ACC112 (cell line): Measurements from ENCODE around the gene FIBCD1.

Source experiments
- H2AFZ ChIP-seq: fragments of 200-600 bp; sonication (generic); one replicate; pipeline ENCODE4 v1.6.0; 2017; ENCODE audit warnings: antibody characterized with exemption, low read length; ENCODE audit not compliant: unreplicated experiment
- H3K27ac ChIP-seq: fragments of 200-600 bp; sonication (generic); 2 replicates; pipeline ENCODE4 v1.5.1; 2014; ENCODE audit warnings: low read depth, mild to moderate bottlenecking, antibody characterized with exemption, low read length, moderate library complexity
- H3K27me3 ChIP-seq: fragments of 200-600 bp; sonication (generic); 2 replicates; pipeline ENCODE4 v1.6.1; 2014; ENCODE audit warnings: mild to moderate bottlenecking, antibody characterized with exemption, low read length, moderate library complexity, mixed read lengths; ENCODE audit not compliant: insufficient read depth
- H3K36me3 ChIP-seq: fragments of 200-600 bp; sonication (generic); 2 replicates; pipeline ENCODE4 v1.6.1; 2016; ENCODE audit warnings: mild to moderate bottlenecking, antibody characterized with exemption, low read length, moderate library complexity, mixed read lengths; ENCODE audit not compliant: insufficient read depth
- H3K4me1 ChIP-seq: fragments of 200-600 bp; sonication (generic); one replicate; pipeline ENCODE4 v1.6.1; 2016; ENCODE audit warnings: low read length, mixed read lengths; ENCODE audit not compliant: insufficient read depth, unreplicated experiment, control insufficient read depth
- H3K4me3 ChIP-seq: fragments of 200-600 bp; sonication (generic); 2 replicates; pipeline ENCODE4 v1.5.1; 2014; ENCODE audit warnings: mild to moderate bottlenecking, low read depth, low read length
- H3K79me2 ChIP-seq: fragments of 200-600 bp; sonication (generic); one replicate; pipeline ENCODE4 v1.6.0; 2016; ENCODE audit warnings: low read length; ENCODE audit not compliant: control insufficient read depth, unreplicated experiment, insufficient read depth

The FIBCD1 gene

GRCh38 chr9:130927995-130928900, 10.8 kb downstream of the FIBCD1 start:
- H3K4me1 ChIP-seq = peaks cover 22% of the 10 kb centered on the region
- H3K27me3 ChIP-seq = no peaks in the 10 kb centered on the region

GRCh38 chr9:130927338-130927737, 11.7 kb downstream of the FIBCD1 start:
- no peak overlapping the region for H3K27ac ChIP-seq
- H3K36me3 ChIP-seq = no peaks in the 10 kb centered on the region
- H3K27me3 ChIP-seq = 0 out of 2 replicates have a peak, but pooled peaks cover 4% of the 10 kb centered on the region

More at GRCh38 chr9:130927995-130928900, 10.8 kb downstream of the FIBCD1 start:
- no peak overlapping the region for H3K27ac ChIP-seq
- no peaks in the 10 kb centered on the region for H3K36me3 ChIP-seq
- no peak overlapping the region for H3K4me3 ChIP-seq
- H2AFZ ChIP-seq = no peak overlapping the region
- no peaks in the 10 kb centered on the region for H3K79me2 ChIP-seq

GRCh38 chr9:130925050-130925678, 13.9 kb downstream of the FIBCD1 start:
- Histone ChIP-seq H3K4me3 (no peak overlapping the region), H2AFZ (no peak overlapping the region), H3K27ac (no peak overlapping the region), H3K27me3 (0 out of 2 replicates have a peak, but pooled peaks cover 4% of the 10 kb centered on the region), H3K4me1 (peaks cover 13% of the 10 kb centered on the region), H3K36me3 (no peaks in the 10 kb centered on the region), H3K79me2 (no peaks in the 10 kb centered on the region)

More at GRCh38 chr9:130927338-130927737, 11.7 kb downstream of the FIBCD1 start:
- H3K4me3 ChIP-seq = no peak overlapping the region
- no peaks in the 10 kb centered on the region for H3K79me2 ChIP-seq
- H3K4me1 ChIP-seq = peaks cover 13% of the 10 kb centered on the region
- H2AFZ ChIP-seq = no peak overlapping the region

- no peak overlapping the region for H3K27ac ChIP-seq
- H3K36me3 ChIP-seq = no peaks in the 10 kb centered on the region
- no peak overlapping the region for H3K4me3 ChIP-seq
- H3K79me2 ChIP-seq = no peaks in the 10 kb centered on the region
- H3K4me1 ChIP-seq = peaks cover 13% of the 10 kb centered on the region
- H3K27me3 ChIP-seq = 0 out of 2 replicates have a peak, but pooled peaks cover 4% of the 10 kb centered on the region
- no peak overlapping the region for H2AFZ ChIP-seq
These were observed 14.6 kb downstream of the FIBCD1 start for GRCh38 chr9:130924448-130924788.

- H3K36me3 ChIP-seq = no peaks in the 10 kb centered on the region
- 0 out of 2 replicates have a peak, but pooled peaks cover 4% of the 10 kb centered on the region for H3K27me3 ChIP-seq
These were observed 15.2 kb downstream of the FIBCD1 start for GRCh38 chr9:130923611-130924447.

GRCh38 chr9:130922893-130923610, 16.0 kb downstream of the FIBCD1 start:
- Histone ChIP-seq H3K27me3 (0 out of 2 replicates have a peak, but pooled peaks cover 8% of the 10 kb centered on the region), H3K27ac (no peak overlapping the region), H2AFZ (no peak overlapping the region), H3K79me2 (no peaks in the 10 kb centered on the region), H3K36me3 (no peaks in the 10 kb centered on the region), H3K4me1 (peaks cover 4% of the 10 kb centered on the region), H3K4me3 (no peak overlapping the region)

More at GRCh38 chr9:130923611-130924447, 15.2 kb downstream of the FIBCD1 start:
- Histone ChIP-seq H3K4me3 (no peak overlapping the region), H2AFZ (no peak overlapping the region), H3K4me1 (peaks cover 12% of the 10 kb centered on the region), H3K27ac (no peak overlapping the region), H3K79me2 (no peaks in the 10 kb centered on the region)

GRCh38 chr9:130921989-130922892, 16.8 kb downstream of the FIBCD1 start:
- no peak overlapping the region for H3K27ac ChIP-seq
- no peak overlapping the region for H3K4me3 ChIP-seq
- no peaks in the 10 kb centered on the region for H3K79me2 ChIP-seq
- H3K27me3 ChIP-seq = 0 out of 2 replicates have a peak, but pooled peaks cover 9% of the 10 kb centered on the region
- H3K4me1 ChIP-seq = no peaks in the 10 kb centered on the region
- no peak overlapping the region for H2AFZ ChIP-seq
- no peaks in the 10 kb centered on the region for H3K36me3 ChIP-seq

- no peak overlapping the region for H3K27ac ChIP-seq
- H3K27me3 ChIP-seq = 0 out of 2 replicates have a peak, but pooled peaks cover 9% of the 10 kb centered on the region
- H3K4me1 ChIP-seq = no peaks in the 10 kb centered on the region
- no peak overlapping the region for H3K4me3 ChIP-seq
- no peak overlapping the region for H2AFZ ChIP-seq
- H3K79me2 ChIP-seq = no peaks in the 10 kb centered on the region
- no peaks in the 10 kb centered on the region for H3K36me3 ChIP-seq
These were observed 17.6 kb downstream of the FIBCD1 start for GRCh38 chr9:130921300-130921988.

- Histone ChIP-seq H3K36me3 (no peaks in the 10 kb centered on the region), H3K27me3 (0 out of 2 replicates have a peak, but pooled peaks cover 9% of the 10 kb centered on the region), H2AFZ (no peak overlapping the region), H3K4me3 (no peak overlapping the region), H3K4me1 (no peaks in the 10 kb centered on the region), H3K79me2 (no peaks in the 10 kb centered on the region), H3K27ac (no peak overlapping the region)
These were observed 18.2 kb downstream of the FIBCD1 start for GRCh38 chr9:130920762-130921299.
